ENCODE results near the gene ZNF286A. TPM values are rescaled to one million over a fixed set of nuclear protein-coding genes. Genes with fewer than 3 reads are reported as not detected.

ZNF286A gene
- polyA plus RNA-seq, 1 donor from 2014 or later: 98.1 TPM

- Histone ChIP-seq H3K36me3 (ENCODE audit: insufficient read depth, low read length) (no peaks in the 10 kb centered on the region), H3K79me2 (replicated peaks; ENCODE audit: insufficient read depth, low read length) (no peaks in the 10 kb centered on the region), H3K27me3 (ENCODE audit: insufficient read depth, low read depth, low read length) (no peaks in the 10 kb centered on the region), H3K9me3 (ENCODE audit: low read length) (no peaks in the 10 kb centered on the region), H3K4me2 (ENCODE audit: low read length) (no peak overlapping the region), H2AFZ (ENCODE audit: low read depth, low read length) (no peak overlapping the region), H3F3A (ENCODE audit: insufficient read depth, low read length, poor library complexity, severe bottlenecking) (no peaks in the 10 kb centered on the region), H4K20me1 (ENCODE audit: insufficient read depth) (no peaks in the 10 kb centered on the region), H3K9ac (ENCODE audit: low read length) (no peak overlapping the region), H3K27ac (ENCODE audit: low read length) (no peak overlapping the region), H3K4me3 (ENCODE audit: low read length) (no peak overlapping the region), H3K9me2 (ENCODE audit: insufficient read depth, low read length) (no peaks in the 10 kb centered on the region)
- TF ChIP-seq REST (IDR thresholded peaks at IDR 0.05; ENCODE audit: borderline replicate concordance) (no peak), CTCF (IDR thresholded peaks at IDR 0.05; ENCODE audit: poor library complexity, severe bottlenecking) (no peak), SMC3 (conservative IDR thresholded peaks at IDR 0.05; ENCODE audit: poor library complexity) (no peak), RAD21 (conservative IDR thresholded peaks at IDR 0.05) (no peak), EZH2 (IDR thresholded peaks at IDR 0.05; ENCODE audit: borderline replicate concordance, insufficient read depth, low read length, poor library complexity, severe bottlenecking) (no peak), POLR2AphosphoS5 (IDR thresholded peaks at IDR 0.05) (no peak), MXI1 (conservative IDR thresholded peaks at IDR 0.05; ENCODE audit: poor library complexity, severe bottlenecking) (no peak), EP300 (conservative IDR thresholded peaks at IDR 0.05; ENCODE audit: poor library complexity, severe bottlenecking) (no peak), TAF1 (IDR thresholded peaks at IDR 0.05; ENCODE audit: low read depth) (no peak)
Observed at GRCh38 chr17:15657868-15658267, 41.7 kb upstream of the ZNF286A start.

GRCh38 chr17:15658296-15658695 is 41.3 kb upstream of the ZNF286A start:
- H2AFZ ChIP-seq (ENCODE audit: low read depth, low read length): no peak overlapping the region
- H3K9me3 ChIP-seq (ENCODE audit: low read length): no peaks in the 10 kb centered on the region
- no peaks in the 10 kb centered on the region for H3K79me2 ChIP-seq (replicated peaks; ENCODE audit: insufficient read depth, low read length)
- H3F3A ChIP-seq (ENCODE audit: insufficient read depth, low read length, poor library complexity, severe bottlenecking): no peaks in the 10 kb centered on the region
- H3K36me3 ChIP-seq (ENCODE audit: insufficient read depth, low read length): no peaks in the 10 kb centered on the region
- H3K27me3 ChIP-seq (ENCODE audit: insufficient read depth, low read depth, low read length): no peaks in the 10 kb centered on the region
- H4K20me1 ChIP-seq (ENCODE audit: insufficient read depth): no peaks in the 10 kb centered on the region
- TF ChIP-seq EZH2 (IDR thresholded peaks at IDR 0.05; ENCODE audit: borderline replicate concordance, insufficient read depth, low read length, poor library complexity, severe bottlenecking) (no peak), RAD21 (conservative IDR thresholded peaks at IDR 0.05) (no peak)
- no peak overlapping the region for H3K27ac ChIP-seq (ENCODE audit: low read length)
- no peak overlapping the region for H3K9ac ChIP-seq (ENCODE audit: low read length)
- H3K4me2 ChIP-seq (ENCODE audit: low read length): no peak overlapping the region
- H3K4me3 ChIP-seq (ENCODE audit: low read length): no peak overlapping the region
- no peaks in the 10 kb centered on the region for H3K9me2 ChIP-seq (ENCODE audit: insufficient read depth, low read length)

GRCh38 chr17:15659236-15659635 is 40.3 kb upstream of the ZNF286A start:
- Histone ChIP-seq H3K36me3 (ENCODE audit: insufficient read depth, low read length) (no peaks in the 10 kb centered on the region), H3K9me2 (ENCODE audit: insufficient read depth, low read length) (no peaks in the 10 kb centered on the region), H3K27me3 (ENCODE audit: insufficient read depth, low read depth, low read length) (no peaks in the 10 kb centered on the region), H3K9me3 (ENCODE audit: low read length) (no peaks in the 10 kb centered on the region), H2AFZ (ENCODE audit: low read depth, low read length) (no peak overlapping the region), H3K4me3 (ENCODE audit: low read length) (no peak overlapping the region), H4K20me1 (ENCODE audit: insufficient read depth) (no peaks in the 10 kb centered on the region), H3K79me2 (replicated peaks; ENCODE audit: insufficient read depth, low read length) (no peaks in the 10 kb centered on the region), H3F3A (ENCODE audit: insufficient read depth, low read length, poor library complexity, severe bottlenecking) (no peaks in the 10 kb centered on the region), H3K27ac (ENCODE audit: low read length) (no peak overlapping the region), H3K4me2 (ENCODE audit: low read length) (no peak overlapping the region), H3K9ac (ENCODE audit: low read length) (no peak overlapping the region)
- TF ChIP-seq TAF1 (IDR thresholded peaks at IDR 0.05; ENCODE audit: low read depth) (no peak), RAD21 (conservative IDR thresholded peaks at IDR 0.05) (no peak), EZH2 (IDR thresholded peaks at IDR 0.05; ENCODE audit: borderline replicate concordance, insufficient read depth, low read length, poor library complexity, severe bottlenecking) (no peak), REST (IDR thresholded peaks at IDR 0.05; ENCODE audit: borderline replicate concordance) (no peak), MXI1 (conservative IDR thresholded peaks at IDR 0.05; ENCODE audit: poor library complexity, severe bottlenecking) (no peak), CTCF (IDR thresholded peaks at IDR 0.05; ENCODE audit: poor library complexity, severe bottlenecking) (no peak), POLR2AphosphoS5 (IDR thresholded peaks at IDR 0.05) (no peak)
